NCI-H1092 treated with DMSO at 0.1 percent for 48 hours (cell line): ENCODE measurements around the gene NDUFS2.

Experiments
- DNase-seq: peaks from one replicate; lab custom pipeline; 2025; lab: John Stamatoyannopoulos, UW

NDUFS2 gene

GRCh38 chr1:161196111-161196510 lies 6.1 kb upstream of the NDUFS2 start:
- DNase-seq, result no peak

GRCh38 chr1:161196521-161197451 lies 5.4 kb upstream of the NDUFS2 start:
- DNase-seq, result no peak

- DNase-seq, result no peak
Measured at GRCh38 chr1:161197560-161198193, 4.5 kb upstream of the NDUFS2 start.

GRCh38 chr1:161198194-161198896 lies 3.8 kb upstream of the NDUFS2 start:
- DNase-seq, result peak; percentile 46

GRCh38 chr1:161198897-161199431 lies 3.2 kb upstream of the NDUFS2 start, which contains the start of gene ADAMTS4:
TSS of gene ADAMTS4 (minus strand) at chr1:161199054. CDS start at chr1:161198627, 427 bp downstream.
- DNase-seq, result no peak

GRCh38 chr1:161199506-161200139 lies 2.5 kb upstream of the NDUFS2 start:
- no peak for DNase-seq

GRCh38 chr1:161200421-161200991 lies 1.7 kb upstream of the NDUFS2 start:
- no peak for DNase-seq

- no peak for DNase-seq
Measured at GRCh38 chr1:161200992-161201835, 953 bp upstream of the NDUFS2 start.

GRCh38 chr1:161206411-161207140 lies 4.4 kb downstream of the NDUFS2 start:
- DNase-seq, result no peak

- DNase-seq, result no peak
Measured at GRCh38 chr1:161207173-161207572, 5.0 kb downstream of the NDUFS2 start.

- peak; percentile 60 for DNase-seq
Measured at GRCh38 chr1:161209790-161210409, 7.7 kb downstream of the NDUFS2 start.

- DNase-seq, result no peak
Measured at GRCh38 chr1:161214369-161214768, 12.2 kb downstream of the NDUFS2 start.

GRCh38 chr1:161215076-161215475 lies 12.9 kb downstream of the NDUFS2 start, which contains the start of gene FCER1G:
TSS of gene FCER1G (plus strand) at chr1:161215295. CDS start at chr1:161215322, 27 bp downstream.
- DNase-seq, result no peak

GRCh38 chr1:161216945-161217712 lies 15.0 kb downstream of the NDUFS2 start:
- no peak for DNase-seq

- no peak for DNase-seq
Measured at GRCh38 chr1:161217831-161218230, 15.7 kb downstream of the NDUFS2 start.

- DNase-seq, result no peak
Measured at GRCh38 chr1:161218301-161219077, 16.3 kb downstream of the NDUFS2 start.

GRCh38 chr1:161219078-161219892 lies 17.1 kb downstream of the NDUFS2 start:
- no peak for DNase-seq
